ENCODE results near the gene SLC9C1.
"Not testable (repeated sequence)": the region's sequence is repeated elsewhere in the genome, so short reads cannot be mapped to it uniquely, and the experiment has no call there.

SLC9C1 gene

DNA sequence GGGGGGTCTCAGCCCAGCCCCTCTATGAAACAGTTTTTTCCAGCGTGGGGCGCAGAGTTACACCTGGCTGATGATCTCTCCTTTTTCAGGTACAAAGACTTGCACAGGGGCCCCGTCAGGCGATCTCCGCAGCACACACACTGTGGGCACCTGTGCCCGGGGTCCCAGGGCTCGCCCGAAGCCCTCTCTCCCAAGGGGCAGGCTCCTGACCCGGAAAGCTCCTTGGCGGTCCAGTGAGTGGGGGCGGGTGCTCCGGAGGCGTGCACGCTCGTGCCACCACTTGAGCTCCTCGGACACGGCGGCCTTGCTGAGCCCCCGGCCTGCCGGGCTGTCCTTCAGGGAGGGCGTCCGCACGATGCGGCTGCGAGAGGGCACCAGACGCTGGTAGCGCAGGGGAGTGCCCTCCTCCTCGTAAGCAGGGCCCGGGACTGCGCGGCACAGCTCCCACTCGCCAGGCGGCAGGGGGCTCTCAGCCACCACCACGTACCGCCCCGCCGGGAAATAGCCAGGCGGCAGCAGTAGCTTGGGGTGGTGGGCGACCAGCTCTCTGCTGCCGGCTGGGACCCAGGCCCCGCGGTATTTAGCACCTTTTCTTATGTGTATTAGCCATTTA is 108.5 kb downstream of the SLC9C1 start:
- not testable (repeated sequence) for DNase-seq

DNA sequence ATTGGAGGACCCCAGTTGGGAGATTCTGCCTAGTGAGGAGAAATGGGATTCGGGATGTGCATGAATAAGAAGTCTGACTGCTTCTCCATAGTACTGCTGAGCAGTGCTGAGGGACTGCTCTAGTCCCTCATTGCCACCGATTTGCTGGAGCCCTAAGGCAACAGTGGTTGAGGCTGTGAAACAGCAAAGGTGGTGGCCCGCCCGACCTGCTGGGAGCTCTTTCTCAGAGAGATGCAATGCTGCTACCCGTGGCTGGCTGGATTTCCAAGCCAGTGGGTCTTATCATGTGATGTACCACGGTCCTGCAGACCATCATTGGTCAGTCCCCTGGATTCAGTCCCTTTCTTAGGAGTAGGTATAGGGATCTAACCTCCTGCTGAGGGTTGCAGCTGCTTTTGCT is 118.4 kb downstream of the SLC9C1 start:
- no peak for DNase-seq

DNA sequence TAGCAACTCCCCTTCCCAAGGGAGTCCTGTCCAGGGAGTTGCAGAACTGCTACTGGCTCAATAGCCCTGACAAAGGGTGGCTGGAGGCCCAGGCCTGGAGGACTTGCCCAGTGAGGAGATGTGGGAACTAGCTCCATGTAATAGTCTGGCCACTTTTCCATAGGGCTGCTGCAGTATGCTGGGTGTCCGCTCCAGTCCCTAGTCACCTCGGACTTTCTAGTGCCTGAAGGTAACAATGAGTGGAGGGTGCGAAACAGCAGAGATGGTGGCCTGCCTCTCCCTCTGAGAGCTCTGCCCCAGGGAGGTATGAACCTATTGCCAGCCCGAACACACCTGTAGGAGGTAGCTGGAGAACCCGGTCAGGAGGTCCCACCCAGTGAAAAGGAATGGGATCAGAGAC is 119.0 kb downstream of the SLC9C1 start:
- DNase-seq: no peak

DNA sequence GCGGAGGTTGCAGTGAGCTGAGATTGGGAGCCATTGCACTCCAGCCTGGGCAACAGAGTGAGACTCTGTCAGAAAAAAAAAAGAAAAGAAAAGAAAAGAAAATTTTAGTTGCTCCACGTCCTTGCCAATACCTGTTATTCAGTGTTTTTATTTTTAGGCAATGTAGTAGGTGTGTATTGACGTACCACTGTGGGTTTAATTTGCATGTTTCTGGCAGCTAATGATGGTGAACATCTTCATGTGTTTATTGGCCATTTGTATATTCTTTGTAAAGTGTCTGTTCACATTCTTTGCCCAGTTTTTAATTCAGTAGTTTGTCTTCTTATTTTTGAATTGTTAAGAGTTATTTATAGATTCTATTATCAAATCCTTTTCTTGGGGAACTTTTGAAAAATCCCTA is 122.9 kb downstream of the SLC9C1 start:
- no peak for DNase-seq

DNA sequence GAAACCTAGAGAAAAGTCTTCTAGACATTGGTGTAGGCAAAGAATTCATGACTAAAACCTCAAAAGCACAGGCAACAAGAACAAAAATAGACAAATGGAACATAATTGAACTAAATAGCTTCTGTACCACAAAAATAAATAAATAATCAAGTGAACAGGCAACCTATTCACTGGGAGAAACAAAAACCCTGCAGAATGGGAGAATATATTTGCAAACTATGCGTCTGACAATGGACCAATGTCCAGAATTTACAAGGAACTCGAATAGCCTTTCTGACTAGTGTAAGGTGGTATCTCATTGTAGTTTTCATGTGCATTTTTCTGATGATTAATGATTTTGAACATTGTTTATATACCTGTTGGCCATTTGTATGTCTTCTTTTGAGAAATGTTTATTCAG is 124.0 kb downstream of the SLC9C1 start:
- no peak for DNase-seq

DNA sequence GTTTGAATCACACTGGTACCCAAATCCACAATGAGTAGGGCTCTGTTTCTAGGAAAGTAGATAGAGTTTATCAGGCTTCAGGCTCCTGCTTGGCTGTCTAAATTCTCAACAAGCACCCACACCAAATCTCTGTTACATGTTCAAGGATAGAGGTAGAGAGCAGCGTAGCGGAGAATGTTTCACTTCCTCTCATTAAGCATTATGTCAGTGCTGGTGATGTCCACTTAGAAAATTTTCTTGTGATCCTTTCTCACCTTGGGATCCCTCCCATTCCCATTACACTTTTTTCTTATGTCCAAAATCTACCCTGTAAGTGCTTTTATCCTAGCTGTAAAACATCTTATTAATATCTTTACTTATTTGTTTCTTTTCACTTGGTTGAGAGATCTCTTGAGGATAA is 126.3 kb downstream of the SLC9C1 start:
- no peak for DNase-seq

DNA sequence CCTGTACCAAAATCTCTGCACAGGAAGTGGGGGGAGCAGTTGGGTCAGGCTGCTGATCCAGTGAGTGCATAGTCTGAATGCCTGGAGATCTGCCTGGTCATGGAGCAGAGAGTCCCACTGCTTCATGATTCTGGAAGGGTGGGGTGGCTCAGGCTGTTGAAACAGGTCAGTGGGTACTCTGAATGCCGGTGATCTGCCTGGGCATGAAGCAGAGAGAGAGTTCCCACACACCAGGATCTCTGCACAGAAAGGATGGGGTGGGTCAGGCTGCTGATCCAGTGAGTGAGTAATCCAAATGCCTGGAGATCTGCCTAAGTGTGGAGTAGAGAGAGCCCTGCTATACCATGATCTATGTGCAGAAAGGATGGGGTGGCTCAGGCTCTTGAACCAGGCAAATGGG is 144.9 kb downstream of the SLC9C1 start:
- DNase-seq: no peak

DNA sequence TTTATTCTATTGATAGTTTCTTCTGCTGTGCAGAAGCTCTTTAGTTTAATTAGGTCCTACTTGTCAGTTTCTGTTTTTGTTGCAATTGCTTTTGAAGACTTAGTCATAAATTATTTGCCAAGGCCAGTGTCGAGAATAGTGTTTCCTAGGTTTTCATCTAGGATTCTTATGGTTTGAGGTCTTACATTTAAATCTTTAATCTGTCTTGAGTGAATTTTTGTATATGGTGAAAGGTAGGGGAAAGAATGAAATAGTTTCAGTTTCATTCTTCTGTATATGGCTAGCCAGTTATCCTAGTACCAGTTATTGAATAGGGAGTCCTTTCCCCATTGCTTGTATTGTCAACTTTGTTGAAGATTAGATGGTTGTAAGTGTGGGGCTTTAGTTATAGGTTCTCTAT is 150.3 kb downstream of the SLC9C1 start:
- no peak for DNase-seq

DNA sequence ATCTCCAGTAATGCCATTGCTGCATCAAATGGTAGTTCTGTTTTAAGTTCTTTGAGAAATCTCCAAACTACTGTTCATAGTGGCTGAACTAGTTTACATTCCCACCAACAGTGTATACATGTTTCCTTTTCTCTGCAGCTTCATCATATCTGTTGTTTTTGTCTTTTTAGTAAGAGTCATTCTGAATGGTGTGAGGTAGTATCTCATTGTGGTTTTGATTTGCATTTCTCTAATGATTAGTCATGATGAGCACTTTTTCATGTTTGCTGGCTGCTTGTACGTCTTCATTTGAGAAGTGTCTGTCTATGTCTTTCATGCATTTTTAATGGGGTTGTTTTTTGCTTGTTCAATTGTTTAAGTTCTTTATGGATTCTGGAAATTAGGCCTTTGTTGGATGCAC is 150.8 kb downstream of the SLC9C1 start:
- no peak for DNase-seq

DNA sequence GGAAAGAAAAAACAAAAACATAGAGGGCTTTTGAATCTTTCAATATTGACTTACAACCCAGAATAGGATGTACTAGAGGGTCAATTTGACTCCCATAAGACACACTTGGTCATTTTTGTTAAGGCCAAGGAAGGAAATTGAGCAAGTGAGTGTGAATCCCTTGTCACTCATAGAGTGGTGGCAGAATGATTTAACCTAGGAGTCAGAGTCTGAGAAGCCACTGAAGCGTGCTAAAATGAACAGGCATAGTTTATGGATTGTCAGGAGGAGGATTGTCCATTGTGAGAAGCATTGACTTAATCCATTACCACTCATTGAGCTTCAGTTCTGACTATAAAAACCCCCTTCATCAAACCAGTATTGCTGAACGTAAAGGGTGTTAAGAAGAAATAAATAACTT is 152.7 kb downstream of the SLC9C1 start:
- DNase-seq: no peak

DNA sequence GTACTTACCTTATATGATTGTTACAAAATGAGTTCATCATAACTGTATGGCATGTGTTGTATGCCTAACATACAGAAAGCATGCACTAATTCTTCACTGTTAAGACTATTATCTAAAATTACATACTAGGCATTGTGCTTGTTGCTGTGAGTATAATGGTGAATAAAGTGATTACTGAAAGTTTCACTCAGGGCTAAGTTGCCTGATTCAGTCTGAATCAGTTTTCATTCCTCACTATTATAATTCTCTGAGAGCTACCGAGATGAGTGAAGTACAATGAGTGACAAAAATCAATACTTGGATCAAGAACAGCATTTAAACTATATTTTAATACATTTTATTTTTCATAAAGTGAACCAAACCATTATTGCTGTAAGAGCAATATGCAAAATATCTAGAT is 153.4 kb downstream of the SLC9C1 start:
- no peak for DNase-seq

DNA sequence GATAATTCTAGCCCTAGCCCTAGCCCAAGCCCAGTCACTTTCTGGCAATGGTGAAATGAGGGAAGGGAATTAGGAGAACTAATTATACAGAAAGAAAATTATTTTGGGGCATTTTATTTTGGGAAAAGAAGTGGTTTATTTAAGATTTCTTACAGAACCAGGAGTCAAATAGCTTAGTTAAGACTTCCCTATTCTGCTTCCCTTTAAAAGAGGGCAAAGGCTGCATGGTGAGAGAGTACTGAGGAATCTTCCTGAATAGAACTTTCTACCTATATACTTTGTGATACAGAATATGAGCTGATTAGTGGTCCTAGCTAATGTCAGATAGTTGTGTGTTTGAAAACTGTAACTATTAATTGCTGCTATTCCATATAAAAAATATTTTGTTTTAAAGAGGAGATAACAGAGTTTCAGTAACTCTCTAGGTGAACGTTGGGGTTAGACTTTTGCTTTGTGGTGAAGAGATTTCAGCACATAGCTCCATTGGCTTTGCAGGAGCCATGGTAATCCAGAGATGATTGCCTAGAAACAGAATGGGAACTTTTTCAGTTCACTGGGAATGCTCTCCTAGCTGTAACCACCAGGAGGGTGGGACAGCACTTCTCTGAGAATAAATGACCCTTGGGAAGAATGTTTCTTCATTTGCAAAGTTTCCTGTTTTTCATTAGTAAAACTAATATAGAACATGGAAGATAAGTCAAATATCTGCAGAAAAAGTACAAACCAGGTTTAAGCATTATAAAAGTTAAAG is 155.6 kb downstream of the SLC9C1 start:
- DNase-seq: no peak

DNA sequence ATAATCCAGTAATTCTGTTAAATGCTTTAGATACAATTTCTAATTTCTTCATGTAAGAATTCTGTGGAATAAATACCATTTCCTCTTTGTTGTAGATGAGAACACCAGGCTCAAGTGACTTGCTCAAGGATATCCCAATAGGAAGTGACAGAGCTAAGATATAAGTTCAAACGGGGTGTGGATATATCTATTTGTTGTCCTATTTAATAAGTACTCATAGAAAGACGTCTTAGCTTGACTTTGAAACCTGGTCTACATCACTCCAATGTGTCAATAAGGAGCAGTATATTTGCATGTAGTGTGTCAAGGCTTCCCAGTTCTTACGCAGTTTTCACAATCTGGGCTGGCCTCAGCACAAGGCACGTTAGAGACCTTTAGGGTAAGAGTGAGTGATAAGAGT is 156.2 kb downstream of the SLC9C1 start:
- no peak for DNase-seq

DNA sequence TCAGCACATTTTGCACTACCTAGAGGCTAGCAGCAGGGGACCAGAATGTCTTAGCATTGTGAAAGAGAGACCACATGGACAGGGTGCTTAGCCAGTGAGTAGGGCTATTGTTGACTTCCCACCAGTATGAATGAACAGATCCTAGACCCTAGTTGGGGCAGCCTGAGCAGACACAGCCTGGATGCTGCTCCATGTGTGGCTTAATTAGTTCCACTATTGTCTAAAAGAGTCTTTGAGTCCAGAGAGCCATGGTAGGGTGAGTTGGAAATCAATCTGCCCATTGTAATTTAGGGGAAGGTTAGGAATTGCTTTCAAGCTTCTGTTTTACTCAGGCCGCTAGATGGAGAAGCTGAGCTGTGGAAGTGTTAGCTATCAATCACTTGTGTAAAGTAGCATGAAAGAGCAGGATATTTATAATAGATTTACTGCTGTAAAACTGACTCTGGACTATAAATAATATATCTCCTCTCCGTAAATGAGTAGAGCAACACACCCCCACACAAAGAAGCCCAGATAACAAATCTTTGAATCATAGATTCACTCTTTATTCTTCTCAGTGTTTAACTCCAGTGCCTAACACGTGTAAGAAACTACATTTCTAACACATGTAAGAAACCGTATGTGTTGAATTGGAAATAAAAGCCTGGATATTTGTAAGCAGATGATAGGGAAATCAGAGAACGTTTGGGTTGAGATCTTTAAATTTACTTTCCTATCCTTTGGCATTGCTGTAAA is 156.9 kb downstream of the SLC9C1 start:
- DNase-seq: no peak

DNA sequence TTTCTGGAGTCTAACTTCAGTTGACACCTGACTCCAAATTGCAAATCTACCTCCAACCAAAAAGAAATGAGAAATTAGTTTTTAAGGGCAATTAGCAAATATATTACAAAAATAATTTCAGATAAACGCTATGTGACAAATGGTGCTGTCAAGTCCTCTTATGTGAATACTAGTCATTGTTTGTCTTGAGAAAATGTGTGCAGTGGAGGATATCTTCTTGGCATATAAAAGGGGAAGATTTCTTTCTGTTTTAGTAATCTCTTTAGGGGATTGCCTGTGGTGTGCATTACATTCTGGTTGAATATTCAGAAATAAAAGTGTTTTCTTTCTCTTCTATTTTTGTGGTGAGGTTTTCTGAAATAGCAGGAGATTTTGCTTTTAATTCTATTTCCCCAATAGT is 158.0 kb downstream of the SLC9C1 start:
- no peak for DNase-seq

DNA sequence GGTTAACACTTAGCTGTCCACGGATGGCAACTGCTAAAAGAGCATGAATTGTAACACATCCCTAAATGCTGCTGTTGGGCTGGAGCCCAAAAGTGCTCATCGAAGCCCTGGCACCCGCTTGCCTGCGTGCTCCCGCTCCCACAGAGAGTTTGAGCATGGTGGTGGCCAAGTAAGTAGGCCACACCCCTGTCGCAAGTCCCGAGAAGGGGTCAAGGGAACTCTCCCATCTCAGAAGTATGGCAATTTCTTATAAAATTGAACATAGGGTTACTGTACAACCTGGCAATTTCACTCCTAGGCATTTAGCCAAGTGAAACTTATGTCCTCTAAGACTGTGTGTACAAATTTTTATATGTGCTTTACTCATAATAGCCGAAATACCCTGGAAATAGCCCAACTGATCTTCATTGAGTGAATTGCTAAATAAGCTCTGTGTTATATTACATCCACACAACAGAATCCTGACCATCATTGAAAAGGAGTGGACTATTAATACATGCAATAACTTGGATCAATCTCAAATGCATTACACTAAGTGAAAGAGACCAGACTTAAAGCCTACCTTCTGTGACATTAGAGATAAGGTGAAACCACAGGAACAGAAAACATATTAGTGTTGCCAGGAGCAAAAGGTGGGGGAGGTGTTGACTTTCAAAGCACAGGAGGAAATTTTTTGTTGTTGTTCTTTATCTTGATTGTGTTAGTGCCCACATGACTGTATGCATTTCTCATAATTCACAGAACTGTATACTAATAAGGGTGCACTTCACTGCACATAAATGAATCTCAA is 159.5 kb downstream of the SLC9C1 start:
- no peak for DNase-seq

DNA sequence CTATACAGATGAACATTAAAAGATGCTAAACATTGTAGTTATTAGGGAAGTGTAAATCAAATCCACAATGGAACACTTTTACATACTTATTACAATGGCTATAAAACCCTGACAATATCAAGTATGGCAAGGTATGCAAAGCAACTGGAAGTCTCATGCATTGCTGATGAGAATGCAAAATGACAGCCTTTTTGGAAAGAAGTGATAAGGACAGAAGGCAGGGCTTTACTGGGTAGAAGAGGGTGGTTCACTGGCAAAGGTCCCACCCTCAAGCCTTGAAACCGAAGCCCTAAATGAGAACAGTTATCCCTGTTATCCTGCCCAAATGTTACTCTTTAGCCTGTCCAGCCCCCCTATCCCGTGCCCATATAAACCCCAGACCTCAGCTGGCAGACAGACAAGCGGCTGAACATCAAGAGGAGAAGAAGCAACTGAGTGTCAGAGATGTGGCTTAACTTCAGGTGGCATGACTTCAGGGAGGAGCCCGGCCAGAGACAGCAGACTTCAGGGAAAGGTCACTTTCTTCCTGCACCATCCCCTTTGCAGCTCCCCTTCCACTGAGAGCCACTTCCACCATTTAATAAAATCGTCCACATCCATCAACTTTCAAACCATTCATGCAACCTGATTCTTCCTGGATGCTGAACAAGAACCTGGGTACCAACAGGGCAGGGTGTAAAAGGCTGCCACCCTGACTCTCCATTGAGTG is 160.2 kb downstream of the SLC9C1 start:
- no peak for DNase-seq

DNA sequence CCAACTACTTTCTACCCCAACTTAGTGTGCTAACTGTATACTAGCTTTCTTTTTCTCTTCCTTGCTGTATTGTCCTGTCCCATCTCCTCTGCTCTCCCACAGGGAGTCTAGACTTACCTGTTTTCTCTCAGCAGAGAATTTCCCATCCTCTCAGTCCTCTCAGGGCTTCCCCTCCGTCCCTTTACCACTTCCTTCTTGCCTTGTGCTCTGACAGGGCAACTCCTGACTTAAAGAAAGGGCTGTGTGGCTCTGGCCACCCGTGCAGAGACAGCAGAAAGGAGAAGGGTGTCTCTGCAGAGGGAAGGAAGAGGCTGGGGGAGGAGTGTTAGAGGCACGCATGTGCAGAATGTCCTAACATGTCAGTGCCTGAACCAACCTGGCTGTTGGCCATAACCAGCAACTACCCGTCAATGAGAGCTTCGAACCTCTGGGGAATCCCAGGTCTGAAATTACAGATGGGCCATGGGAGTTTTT is 161.0 kb downstream of the SLC9C1 start, which contains the start of gene GCSAM:
TSS of gene GCSAM (minus strand) at position 274 of the 474 bp plus-strand sequence. CDS start at position 146, 128 bp downstream.
- no peak for DNase-seq

DNA sequence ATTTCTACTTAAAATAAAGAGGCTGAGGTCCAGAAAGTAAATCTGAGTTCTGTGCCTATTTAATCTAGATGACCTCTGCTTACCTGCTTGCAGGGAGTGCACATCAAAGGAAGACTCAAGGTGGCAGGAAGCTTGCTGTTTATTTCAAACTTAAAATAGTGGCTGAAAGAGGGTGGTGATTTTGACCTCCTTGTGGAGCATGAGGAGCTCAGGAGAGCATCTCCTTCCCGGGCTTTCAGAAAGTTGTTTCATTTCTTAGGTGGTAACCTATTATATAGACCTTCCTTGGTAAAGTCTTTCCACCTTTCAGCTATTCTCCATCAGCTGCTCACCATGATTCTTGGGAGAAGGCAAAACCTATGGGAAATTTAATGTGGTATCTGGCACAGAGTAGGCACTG is 161.5 kb downstream of the SLC9C1 start:
- DNase-seq: no peak

DNA sequence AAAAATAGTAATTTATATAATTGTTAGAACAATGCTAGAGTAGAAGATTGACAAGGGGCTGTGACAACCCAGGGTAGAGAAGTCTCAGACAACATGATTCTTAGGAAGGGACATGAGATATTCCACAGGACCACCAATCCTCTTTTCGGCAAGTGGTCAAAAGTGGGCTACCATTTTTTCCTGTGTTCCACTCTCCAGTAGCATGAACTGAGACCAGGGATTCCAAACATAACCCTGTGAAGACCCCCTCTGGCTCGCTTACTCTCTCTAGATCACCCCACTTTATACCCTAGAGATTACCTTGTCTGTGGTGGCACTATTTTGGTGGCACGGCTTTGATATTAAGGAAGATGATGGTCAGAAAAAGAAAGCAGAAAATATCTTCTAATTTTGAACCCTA is 161.9 kb downstream of the SLC9C1 start:
- no peak for DNase-seq

DNA sequence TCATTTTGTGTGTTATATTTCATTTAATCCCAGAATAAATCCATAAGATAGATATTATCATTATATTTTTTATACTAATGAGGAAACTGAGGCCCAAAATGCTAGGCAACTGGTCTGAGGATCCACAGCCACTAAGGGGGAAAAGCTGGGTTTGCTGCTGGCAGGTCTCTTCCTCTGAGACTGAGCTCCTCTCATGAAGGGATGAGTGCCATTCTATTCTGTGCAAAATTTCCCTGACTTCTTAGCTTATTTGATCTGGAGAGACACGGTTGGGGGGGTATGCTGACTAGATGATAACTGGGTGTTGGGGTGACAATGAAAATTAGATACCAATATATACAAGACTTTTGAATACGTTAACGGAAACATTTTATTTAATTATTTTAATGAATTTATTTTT is 162.9 kb downstream of the SLC9C1 start:
- DNase-seq: no peak

DNA sequence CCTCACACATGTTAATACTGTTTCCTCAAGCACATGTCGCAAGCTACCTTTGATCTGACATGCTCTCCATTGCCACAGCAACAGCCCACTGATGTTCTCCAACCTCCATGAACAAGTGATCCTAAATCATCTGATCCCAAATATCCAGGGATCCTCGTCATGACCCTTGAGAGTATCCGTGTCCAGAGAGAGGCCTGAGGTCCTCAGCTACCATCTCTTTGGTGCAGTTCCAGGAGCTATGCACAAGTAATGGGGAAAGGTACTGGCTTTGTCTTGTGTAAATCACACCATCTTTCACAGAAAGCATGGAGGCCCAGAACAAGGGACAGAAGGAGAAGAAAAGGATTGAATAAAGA is 163.4 kb downstream of the SLC9C1 start:
- DNase-seq: no peak

Data from NCI-H2227 treated with DMSO at 0.1 percent for 48 hours (cell line).